Measurements from ENCODE around the gene CPAMD8.

CPAMD8 gene

GRCh38 chr19:17026706-17027534, at the start of gene CPAMD8:
Gene CPAMD8 (minus strand): TSS chr19:17026810. CDS start chr19:17026642, 168 bp downstream.
- DNase-seq (ENCODE audit: low read depth) = no peak

GRCh38 chr19:17075864-17076542, 49.4 kb upstream of the CPAMD8 start:
- DNase-seq (ENCODE audit: low read depth) = peak; percentile 37

GRCh38 chr19:17075035-17075863, 48.6 kb upstream of the CPAMD8 start, which contains the start of the genes HAUS8 and MYO9B:
Gene HAUS8 (minus strand): TSS chr19:17075452. CDS start chr19:17075422, 30 bp downstream.
Gene MYO9B (plus strand): TSS chr19:17075777. CDS start chr19:17101718, 25,941 bp downstream.
- DNase-seq (ENCODE audit: low read depth) = peak; percentile 99

- DNase-seq (ENCODE audit: low read depth) = no peak
Observed at GRCh38 chr19:17074634-17075034, 48.0 kb upstream of the CPAMD8 start.

GRCh38 chr19:17073869-17074633, 47.4 kb upstream of the CPAMD8 start:
- DNase-seq (ENCODE audit: low read depth) = no peak

- no peak for DNase-seq (ENCODE audit: low read depth)
Observed at GRCh38 chr19:17070912-17071311, 44.3 kb upstream of the CPAMD8 start.

GRCh38 chr19:17070421-17070820, 43.8 kb upstream of the CPAMD8 start:
- no peak for DNase-seq (ENCODE audit: low read depth)

GRCh38 chr19:17069193-17069592, 42.6 kb upstream of the CPAMD8 start:
- no peak for DNase-seq (ENCODE audit: low read depth)

GRCh38 chr19:17063428-17063827, 36.8 kb upstream of the CPAMD8 start:
- DNase-seq (ENCODE audit: low read depth) = no peak

- DNase-seq (ENCODE audit: low read depth) = no peak
Observed at GRCh38 chr19:17061691-17062090, 35.1 kb upstream of the CPAMD8 start.

- no peak for DNase-seq (ENCODE audit: low read depth)
Observed at GRCh38 chr19:17061205-17061604, 34.6 kb upstream of the CPAMD8 start.

GRCh38 chr19:17060802-17061201, 34.2 kb upstream of the CPAMD8 start:
- DNase-seq (ENCODE audit: low read depth) = no peak

GRCh38 chr19:17058236-17058635, 31.6 kb upstream of the CPAMD8 start:
- DNase-seq (ENCODE audit: low read depth) = no peak

GRCh38 chr19:17055636-17056035, 29.0 kb upstream of the CPAMD8 start:
- DNase-seq (ENCODE audit: low read depth) = no peak

GRCh38 chr19:17054746-17055145, 28.1 kb upstream of the CPAMD8 start:
- DNase-seq (ENCODE audit: low read depth) = no peak

- DNase-seq (ENCODE audit: low read depth) = no peak
Observed at GRCh38 chr19:17052439-17052838, 25.8 kb upstream of the CPAMD8 start.

GRCh38 chr19:17049711-17050280, 23.2 kb upstream of the CPAMD8 start:
- DNase-seq (ENCODE audit: low read depth) = no peak

GRCh38 chr19:17048885-17049453, 22.4 kb upstream of the CPAMD8 start:
- DNase-seq (ENCODE audit: low read depth) = no peak

GRCh38 chr19:17045907-17046502, 19.4 kb upstream of the CPAMD8 start:
- DNase-seq (ENCODE audit: low read depth) = no peak

- no peak for DNase-seq (ENCODE audit: low read depth)
Observed at GRCh38 chr19:17043744-17044143, 17.1 kb upstream of the CPAMD8 start.
